22Rv1 (cell line): ENCODE data around the gene SH3TC2.

Experiments
- H3K27ac ChIP-seq: fragments of 450-650 bp; 2 replicates; pipeline ENCODE4 v1.5.1; 2017
- CTCF ChIP-seq: fragments of 450-650 bp; IDR thresholded peaks from 2 replicates; pipeline ENCODE4 v1.5.1; 2017; ENCODE audit warnings: mild to moderate bottlenecking
- ZFX ChIP-seq: fragments of 450-650 bp; IDR thresholded peaks from 2 replicates; pipeline ENCODE4 v1.6.1; 2017; ENCODE audit warnings: antibody characterized with exemption, borderline replicate concordance

SH3TC2 gene

GRCh38 chr5:149061341-149061740, 1.5 kb downstream of the SH3TC2 start:
- no peak overlapping the region for H3K27ac ChIP-seq
- TF ChIP-seq CTCF (no peak), ZFX (no peak)

- TF ChIP-seq ZFX (no peak), CTCF (no peak)
- H3K27ac ChIP-seq: no peak overlapping the region
Observed at GRCh38 chr5:149060325-149060724, 2.5 kb downstream of the SH3TC2 start.

GRCh38 chr5:149056616-149057165, 6.2 kb downstream of the SH3TC2 start:
- TF ChIP-seq ZFX: no peak
- no peak for TF ChIP-seq CTCF
- H3K27ac ChIP-seq: no peak overlapping the region

GRCh38 chr5:149054416-149054815, 8.4 kb downstream of the SH3TC2 start:
- no peak overlapping the region for H3K27ac ChIP-seq
- no peak for TF ChIP-seq ZFX

- TF ChIP-seq ZFX (no peak), CTCF (no peak)
- H3K27ac ChIP-seq: no peak overlapping the region
Observed at GRCh38 chr5:149053072-149053695, 9.7 kb downstream of the SH3TC2 start.

- TF ChIP-seq ZFX: no peak
- TF ChIP-seq CTCF: no peak
- H3K27ac ChIP-seq: no peak overlapping the region
Observed at GRCh38 chr5:149049371-149049781, 13.5 kb downstream of the SH3TC2 start.

GRCh38 chr5:149048811-149049210, 14.1 kb downstream of the SH3TC2 start:
- TF ChIP-seq ZFX (no peak), CTCF (no peak)
- H3K27ac ChIP-seq: no peak overlapping the region

GRCh38 chr5:149047462-149047861, 15.4 kb downstream of the SH3TC2 start:
- no peak for TF ChIP-seq ZFX
- TF ChIP-seq CTCF: no peak
- H3K27ac ChIP-seq: no peak overlapping the region
